Endothelial cell of umbilical vein (primary cell): Measurements from ENCODE around the gene GRM2. TPM values are rescaled to one million over a fixed set of nuclear protein-coding genes. Genes with fewer than 3 reads are reported as not detected.

Experiments used
- BruUV-seq: library from RNA; stranded (reverse); fragments of 400-500 nt; replicated peaks from 2 replicates; lab custom pipeline; 2021; lab: Mats Ljungman, UMichigan
- CTCF ChIA-PET: fragments of 300-600, 350-600 bp; sonication (Branson Sonifier 250); formaldehyde crosslinking; loops from one replicate; lab custom pipeline; 2021; ENCODE audit warnings: antibody characterized with exemption, inconsistent platforms; lab: Charles Lee
- POLR2A ChIA-PET: fragments of 300-600, 350-600 bp; sonication (Branson Sonifier 250); formaldehyde crosslinking; loops from one replicate; lab custom pipeline; 2021; ENCODE audit warnings: antibody characterized with exemption, inconsistent platforms; lab: Charles Lee
- DNase-seq: peaks from one replicate; pipeline ENCODE4 v3.0.0-alpha.2; 2011; ENCODE audit warnings: low read depth, low spot score
- FAIRE-seq: peaks from 2 replicates; lab custom pipeline; 2011; peaks lifted over from hg19 to GRCh38; lab: Jason Lieb, UNC
- H2AFZ ChIP-seq: 2 replicates; pipeline ENCODE4 v1.6.0; 2012; ENCODE audit warnings: low read depth, low read length, control low read depth, inconsistent platforms
- H3K27ac ChIP-seq: 2 replicates; pipeline ENCODE4 v1.5.1; 2011; ENCODE audit warnings: low read depth, mild to moderate bottlenecking, control low read depth, low read length, moderate library complexity; ENCODE audit not compliant: insufficient read depth
- H3K27me3 ChIP-seq, 2 experiments: 2 replicates each; pipeline versions ENCODE4 v1.6.0 to v1.6.1; 2011; ENCODE audit warnings: low read length in 2 of 2, mixed read lengths in 1 of 2; ENCODE audit not compliant: control insufficient read depth in 2 of 2, insufficient read depth in 2 of 2
- H3K36me3 ChIP-seq, 2 experiments: 2 replicates in 1 of 2; 3 replicates in 1 of 2; pipeline ENCODE4 v1.5.1; 2011; ENCODE audit warnings: low read length in 2 of 2, mild to moderate bottlenecking in 1 of 2, moderate library complexity in 1 of 2; ENCODE audit not compliant: control insufficient read depth in 2 of 2, insufficient read depth in 2 of 2; ENCODE audit errors: extremely low read depth in 1 of 2
- H3K4me1 ChIP-seq: 3 replicates; pipeline ENCODE4 v1.5.1; 2011; ENCODE audit warnings: mild to moderate bottlenecking, low read length; ENCODE audit not compliant: control insufficient read depth, insufficient read depth; ENCODE audit errors: extremely low read depth
- H3K4me2 ChIP-seq: 2 replicates; pipeline ENCODE4 v1.6.1; 2011; ENCODE audit warnings: low read length, control low read depth, mixed read lengths; ENCODE audit not compliant: insufficient read depth
- H3K4me3 ChIP-seq, 3 experiments: fragments of 200-600 bp in 1 of 3; sonication (generic), shearing (Covaris generic) in 1 of 3; replicated peaks in 1 of 3; 2 replicates each; pipeline ENCODE4 v1.5.1; 2011 to 2016; ENCODE audit warnings: control low read depth in 3 of 3, low read length in 3 of 3, mild to moderate bottlenecking in 2 of 3, inconsistent platforms in 1 of 3, low read depth in 1 of 3, moderate library complexity in 1 of 3; ENCODE audit not compliant: insufficient read depth in 1 of 3
- H3K79me2 ChIP-seq: 2 replicates; pipeline ENCODE4 v1.6.0; 2012; ENCODE audit warnings: low read length, inconsistent platforms; ENCODE audit not compliant: control insufficient read depth, insufficient read depth
- H3K9ac ChIP-seq: replicated peaks from 2 replicates; pipeline ENCODE3; 2011; ENCODE audit warnings: low read length, control low read depth; ENCODE audit not compliant: insufficient read depth; ENCODE audit errors: extremely low read depth
- H3K9me1 ChIP-seq: replicated peaks from 3 replicates; pipeline ENCODE4 v1.6.0; 2011; ENCODE audit warnings: mild to moderate bottlenecking, low read length; ENCODE audit not compliant: control insufficient read depth, insufficient read depth; ENCODE audit errors: extremely low read depth
- H3K9me3 ChIP-seq: replicated peaks from 2 replicates; pipeline ENCODE4 v1.5.1; 2012; ENCODE audit warnings: low read length, inconsistent platforms; ENCODE audit not compliant: control insufficient read depth, insufficient read depth
- H4K20me1 ChIP-seq: replicated peaks from 2 replicates; pipeline ENCODE3; 2011; ENCODE audit warnings: mild to moderate bottlenecking, low read length; ENCODE audit not compliant: control insufficient read depth, insufficient read depth; ENCODE audit errors: extremely low read depth
- EZH2 ChIP-seq: IDR thresholded peaks from 2 replicates; pipeline ENCODE4 v1.6.1; 2012; ENCODE audit warnings: borderline replicate concordance, low read depth, mild to moderate bottlenecking, moderate library complexity, low read length, inconsistent platforms; ENCODE audit not compliant: severe bottlenecking
- FOS ChIP-seq: IDR thresholded peaks from 2 replicates; pipeline ENCODE4 v1.6.1; 2011; ENCODE audit warnings: mild to moderate bottlenecking, low read length, moderate library complexity, borderline replicate concordance; ENCODE audit not compliant: insufficient read depth
- GATA2 ChIP-seq: IDR thresholded peaks from 2 replicates; pipeline ENCODE4 v1.7.0; 2011; ENCODE audit warnings: low read depth, mild to moderate bottlenecking, moderate library complexity, mixed read lengths, low read length; ENCODE audit not compliant: insufficient read length, insufficient read depth
- JUN ChIP-seq: IDR thresholded peaks from 2 replicates; pipeline ENCODE4 v1.6.1; 2011; ENCODE audit warnings: borderline replicate concordance, low read depth; ENCODE audit not compliant: insufficient read length, insufficient read depth
- MYC ChIP-seq: IDR thresholded peaks from one replicate; pipeline ENCODE4 v1.6.1; 2011; ENCODE audit warnings: mild to moderate bottlenecking, low read depth, low read length
- POLR2A ChIP-seq: IDR thresholded peaks from 2 replicates; pipeline ENCODE4 v1.6.1; 2012; ENCODE audit warnings: low read depth, mild to moderate bottlenecking, control low read depth, low read length
- POLR2AphosphoS5 ChIP-seq: IDR thresholded peaks from 2 replicates; pipeline ENCODE4 v1.6.1; 2012; ENCODE audit warnings: low read depth, mild to moderate bottlenecking, control low read depth, low read length, moderate library complexity; ENCODE audit not compliant: insufficient read depth
- dilution Hi-C: fragments of 300-500 bp; cut with MboI; formaldehyde crosslinking; loops from one replicate; pipeline ENCODE4 v1.15.0; 2019; ENCODE audit warnings: low sequenced_read_pairs; ENCODE audit not compliant: extremely low pct_ligation_motif_present
- intact Hi-C: fragments of 100-400 bp; cut with micrococcal nuclease; formaldehyde crosslinking; loops from one replicate; pipeline ENCODE4 v1.10.0; 2022
- polyA plus RNA-seq, 4 experiments: library from polyadenylated mRNA; depleted of rRNA in 3 of 4; stranded (reverse) in 3 of 4; unstranded in 1 of 4; fragments of >200 nt; gene quantifications; 2 replicates each; pipeline versions ENCODE4 v1.2.1 to v1.2.3, GENCODE V29; 2011 to 2012; ENCODE audit warnings: missing spikeins in 1 of 4
- total RNA-seq: library from RNA; stranded (reverse); gene quantifications from 2 replicates; pipeline ENCODE4 v1.2.3, GENCODE V29; 2021
- TF ChIP-seq, protein P1 (sequence below): IDR thresholded peaks from 2 replicates; pipeline ENCODE4 v1.6.1; 2011; ENCODE audit not compliant: insufficient read depth, insufficient read length
- TF ChIP-seq, protein P2 (sequence below), 2 donors: IDR thresholded peaks; 1 replicate in 1 of 2; 2 replicates in 1 of 2; pipeline ENCODE4 v1.5.1; 2011; ENCODE audit warnings: low read length in 2 of 2, mild to moderate bottlenecking in 2 of 2, moderate library complexity in 2 of 2, control low read depth in 1 of 2, inconsistent platforms in 1 of 2, low read depth in 1 of 2; ENCODE audit not compliant: insufficient read depth in 1 of 2; ENCODE audit errors: extremely low read depth in 1 of 2

Gene GRM2
- total and polyA plus RNA-seq, 2 donors (not counting 3 experiments of a cell fraction or from before 2014, with no cell fraction given): 0.10 to 0.51 TPM

DNA sequence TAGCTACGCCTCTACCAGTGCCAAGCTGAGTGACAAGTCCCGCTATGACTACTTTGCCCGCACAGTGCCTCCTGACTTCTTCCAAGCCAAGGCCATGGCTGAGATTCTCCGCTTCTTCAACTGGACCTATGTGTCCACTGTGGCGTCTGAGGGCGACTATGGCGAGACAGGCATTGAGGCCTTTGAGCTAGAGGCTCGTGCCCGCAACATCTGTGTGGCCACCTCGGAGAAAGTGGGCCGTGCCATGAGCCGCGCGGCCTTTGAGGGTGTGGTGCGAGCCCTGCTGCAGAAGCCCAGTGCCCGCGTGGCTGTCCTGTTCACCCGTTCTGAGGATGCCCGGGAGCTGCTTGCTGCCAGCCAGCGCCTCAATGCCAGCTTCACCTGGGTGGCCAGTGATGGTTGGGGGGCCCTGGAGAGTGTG, 5.7 kb downstream of the GRM2 start:
- Histone ChIP-seq H3K9me3 (no peaks in the 10 kb centered on the region), H3K9ac (no peak overlapping the region), H4K20me1 (no peaks in the 10 kb centered on the region), H3K9me1 (no peaks in the 10 kb centered on the region), H3K4me3 (no peak overlapping the region), H3K4me1 (no peaks in the 10 kb centered on the region), H3K27me3 (peaks cover 2 to 8% of the 10 kb centered on the region in 2 experiments), H3K79me2 (no peaks in the 10 kb centered on the region), H3K4me2 (no peak overlapping the region), H2AFZ (no peak overlapping the region), H3K36me3 (no peaks in the 10 kb centered on the region), H3K27ac (no peak overlapping the region)
- intact Hi-C loops: no loop called here
- dilution Hi-C loops: no loop called here
- DNase-seq (no peak), FAIRE-seq (no peak)
- CTCF ChIA-PET: no interaction called here
- BruUV-seq: no TSS peak
- TF ChIP-seq, protein P1, sequence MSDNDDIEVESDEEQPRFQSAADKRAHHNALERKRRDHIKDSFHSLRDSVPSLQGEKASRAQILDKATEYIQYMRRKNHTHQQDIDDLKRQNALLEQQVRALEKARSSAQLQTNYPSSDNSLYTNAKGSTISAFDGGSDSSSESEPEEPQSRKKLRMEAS: no peak
- no peak for TF ChIP-seq POLR2AphosphoS5
- TF ChIP-seq, protein P2, sequence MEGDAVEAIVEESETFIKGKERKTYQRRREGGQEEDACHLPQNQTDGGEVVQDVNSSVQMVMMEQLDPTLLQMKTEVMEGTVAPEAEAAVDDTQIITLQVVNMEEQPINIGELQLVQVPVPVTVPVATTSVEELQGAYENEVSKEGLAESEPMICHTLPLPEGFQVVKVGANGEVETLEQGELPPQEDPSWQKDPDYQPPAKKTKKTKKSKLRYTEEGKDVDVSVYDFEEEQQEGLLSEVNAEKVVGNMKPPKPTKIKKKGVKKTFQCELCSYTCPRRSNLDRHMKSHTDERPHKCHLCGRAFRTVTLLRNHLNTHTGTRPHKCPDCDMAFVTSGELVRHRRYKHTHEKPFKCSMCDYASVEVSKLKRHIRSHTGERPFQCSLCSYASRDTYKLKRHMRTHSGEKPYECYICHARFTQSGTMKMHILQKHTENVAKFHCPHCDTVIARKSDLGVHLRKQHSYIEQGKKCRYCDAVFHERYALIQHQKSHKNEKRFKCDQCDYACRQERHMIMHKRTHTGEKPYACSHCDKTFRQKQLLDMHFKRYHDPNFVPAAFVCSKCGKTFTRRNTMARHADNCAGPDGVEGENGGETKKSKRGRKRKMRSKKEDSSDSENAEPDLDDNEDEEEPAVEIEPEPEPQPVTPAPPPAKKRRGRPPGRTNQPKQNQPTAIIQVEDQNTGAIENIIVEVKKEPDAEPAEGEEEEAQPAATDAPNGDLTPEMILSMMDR (IDR thresholded peaks at IDR 0.05; ENCODE audit: extremely low read depth in 1 of 2, insufficient read depth in 1 of 2, low read depth in 1 of 2, low read length in 2 of 2): no peak
- TF ChIP-seq JUN: no peak
- TF ChIP-seq POLR2A: no peak
- no peak for TF ChIP-seq EZH2
- TF ChIP-seq FOS: no peak
- no peak for TF ChIP-seq MYC
- TF ChIP-seq GATA2: no peak
- POLR2A ChIA-PET: no interaction called here
